HUES64 (cell line): ENCODE results near the gene ANOS1.

ENCODE experiments used
- H3K27ac ChIP-seq: 2 replicates; pipeline ENCODE4 v1.7.0; 2013; ENCODE audit warnings: low read depth, low read length, inconsistent platforms
- H3K27me3 ChIP-seq: 2 replicates; pipeline ENCODE4 v1.6.1; 2013; ENCODE audit warnings: mild to moderate bottlenecking, low read length; ENCODE audit not compliant: insufficient read depth
- H3K36me3 ChIP-seq: 2 replicates; pipeline ENCODE4 v1.6.1; 2013; ENCODE audit warnings: mild to moderate bottlenecking, low read length; ENCODE audit not compliant: insufficient read depth
- H3K4me1 ChIP-seq: 2 replicates; pipeline ENCODE4 v1.6.1; 2013; ENCODE audit warnings: mild to moderate bottlenecking, low read length, moderate library complexity; ENCODE audit not compliant: insufficient read depth
- H3K4me3 ChIP-seq: 2 replicates; pipeline ENCODE4 v1.5.1; 2013; ENCODE audit warnings: mild to moderate bottlenecking, low read length, moderate library complexity
- H3K9ac ChIP-seq: 2 replicates; pipeline ENCODE4 v1.6.1; 2013; ENCODE audit warnings: mild to moderate bottlenecking, low read depth, low read length
- H3K9me3 ChIP-seq: 2 replicates; pipeline ENCODE4 v1.6.1; 2013; ENCODE audit warnings: low read depth, low read length; ENCODE audit not compliant: insufficient read depth
- WGBS: fragments of 150-250, 120-280 bp; methylation state at CpG from one replicate; pipeline ENCODE4 v1.1.7; 2013; ENCODE audit warnings: missing lambda C conversion rate; 5-methylcytosine and 5-hydroxymethylcytosine counted together

ANOS1 gene

GRCh38 chrX:8672176-8672575 lies 59.8 kb downstream of the ANOS1 start:
- WGBS: 80% methylated on average over 2 of the region's 2 CpGs
- Histone ChIP-seq H3K9me3 (no peaks in the 10 kb centered on the region), H3K27ac (no peak overlapping the region), H3K4me3 (no peak overlapping the region), H3K27me3 (no peaks in the 10 kb centered on the region), H3K4me1 (peaks cover 15% of the 10 kb centered on the region; the same call in 1 of the 2 replicates), H3K9ac (no peak overlapping the region), H3K36me3 (no peaks in the 10 kb centered on the region)

- no peaks in the 10 kb centered on the region for H3K27me3 ChIP-seq
- WGBS: 64% methylated on average over 8 of the region's 8 CpGs
- no peak overlapping the region for H3K4me3 ChIP-seq
- H3K36me3 ChIP-seq: no peaks in the 10 kb centered on the region
- H3K9me3 ChIP-seq: no peaks in the 10 kb centered on the region
- H3K9ac ChIP-seq: no peak overlapping the region
- H3K27ac ChIP-seq: 0 out of 2 replicates have a peak overlapping the region, but pooled peaks have one; percentile 3
- peaks cover 15% of the 10 kb centered on the region; the same call in 1 of the 2 replicates for H3K4me1 ChIP-seq
Measured at GRCh38 chrX:8668813-8669212, 63.1 kb downstream of the ANOS1 start.

DNA sequence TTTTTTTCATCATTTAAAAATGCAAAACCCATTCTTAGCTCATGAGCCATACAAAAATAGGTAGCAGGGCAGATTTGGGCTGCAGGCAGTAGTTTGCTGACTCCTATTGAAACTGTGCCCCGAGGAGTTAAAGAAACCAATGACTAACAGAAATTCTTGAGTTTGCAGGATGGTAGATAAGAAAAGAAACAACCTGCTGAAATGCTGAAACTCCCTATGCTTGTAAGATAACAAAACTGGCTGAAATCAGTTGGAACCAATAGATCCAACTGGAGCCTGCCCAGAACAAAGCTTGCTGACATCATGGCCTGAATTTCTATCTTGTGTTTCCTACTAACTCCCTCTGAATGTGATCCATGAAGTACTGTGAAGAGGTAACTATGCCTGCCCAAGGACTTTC lies 68.6 kb downstream of the ANOS1 start:
- Histone ChIP-seq H3K36me3 (no peaks in the 10 kb centered on the region), H3K4me1 (peaks cover 5% of the 10 kb centered on the region; the same call in 1 of the 2 replicates), H3K9ac (no peak overlapping the region), H3K4me3 (no peak overlapping the region), H3K27ac (no peak overlapping the region), H3K9me3 (no peaks in the 10 kb centered on the region), H3K27me3 (no peaks in the 10 kb centered on the region)
- 67% methylated on average over 1 of the region's 1 CpG for WGBS

DNA sequence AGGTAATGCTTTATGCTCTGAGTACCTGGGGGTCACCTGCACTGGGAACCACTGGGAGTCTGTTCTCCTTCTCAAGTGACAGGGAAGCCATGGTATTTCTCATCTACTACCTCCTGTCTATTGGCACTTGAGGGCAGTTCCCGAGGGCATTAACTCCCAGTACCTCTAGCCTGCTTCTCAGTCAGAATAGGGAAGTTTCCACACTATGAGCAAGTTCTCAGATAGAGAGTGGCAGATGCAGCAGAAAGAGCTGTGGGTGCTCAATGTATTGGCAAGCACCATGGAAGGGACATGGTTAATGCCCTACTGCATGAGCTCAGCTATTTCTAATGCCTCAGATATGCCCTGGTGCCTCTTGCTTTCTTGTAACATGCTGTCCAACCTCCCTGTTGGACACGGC lies 74.1 kb downstream of the ANOS1 start:
- peaks cover 5% of the 10 kb centered on the region; the same call in 1 of the 2 replicates for H3K4me1 ChIP-seq
- H3K36me3 ChIP-seq: no peaks in the 10 kb centered on the region
- H3K9me3 ChIP-seq: no peaks in the 10 kb centered on the region
- H3K4me3 ChIP-seq: no peak overlapping the region
- H3K27ac ChIP-seq: no peak overlapping the region
- no peaks in the 10 kb centered on the region for H3K27me3 ChIP-seq
- 95% methylated on average over 1 of the region's 2 CpGs for WGBS
- H3K9ac ChIP-seq: no peak overlapping the region

DNA sequence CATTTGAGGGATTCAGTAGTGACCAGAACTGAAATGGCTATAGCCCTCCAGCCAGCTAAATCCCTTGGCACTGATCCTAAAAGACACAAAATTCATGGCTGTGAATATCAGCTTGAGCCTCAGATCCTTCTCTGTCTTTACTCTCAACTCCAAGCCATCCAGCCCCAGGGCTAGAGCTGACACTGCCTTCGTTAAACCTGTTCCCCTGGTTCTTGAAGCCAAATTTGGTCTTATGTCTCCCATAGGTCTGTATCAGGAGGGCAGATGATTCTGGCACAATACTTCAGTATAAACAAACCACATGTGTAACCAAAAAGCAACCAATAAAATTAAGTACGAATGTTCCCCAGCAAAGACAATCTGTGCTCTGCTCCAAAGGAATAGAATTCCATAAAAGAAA lies 78.0 kb downstream of the ANOS1 start:
- no peaks in the 10 kb centered on the region for H3K4me1 ChIP-seq
- no peaks in the 10 kb centered on the region for H3K9me3 ChIP-seq
- 87% methylated on average over 2 of the region's 2 CpGs for WGBS
- H3K36me3 ChIP-seq: no peaks in the 10 kb centered on the region
- H3K9ac ChIP-seq: no peak overlapping the region
- H3K27ac ChIP-seq: no peak overlapping the region
- H3K4me3 ChIP-seq: no peak overlapping the region
- no peaks in the 10 kb centered on the region for H3K27me3 ChIP-seq

- Histone ChIP-seq H3K27ac (no peak overlapping the region), H3K36me3 (no peaks in the 10 kb centered on the region), H3K4me1 (no peaks in the 10 kb centered on the region), H3K27me3 (no peaks in the 10 kb centered on the region), H3K9ac (no peak overlapping the region), H3K4me3 (no peak overlapping the region), H3K9me3 (no peaks in the 10 kb centered on the region)
Measured at GRCh38 chrX:8649969-8650368, 82.0 kb downstream of the ANOS1 start.

DNA sequence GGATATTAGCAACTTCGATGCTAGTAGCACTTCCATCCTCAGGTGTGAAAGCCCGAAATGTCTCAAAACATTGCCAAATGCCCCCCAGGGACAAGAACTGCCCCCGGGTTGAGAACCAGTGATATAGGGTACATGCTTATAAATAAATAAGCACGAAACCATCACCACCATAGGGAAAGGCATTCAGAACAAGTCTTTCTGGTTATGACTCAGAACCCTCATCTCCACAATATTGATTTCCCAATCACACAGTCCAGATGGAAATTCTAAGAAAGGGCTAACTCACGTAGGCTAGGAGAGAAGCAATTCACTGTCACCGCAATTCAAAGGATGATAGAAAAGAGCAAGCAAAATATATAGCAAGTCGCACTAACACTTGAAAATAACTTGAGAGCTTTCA lies 84.8 kb downstream of the ANOS1 start:
- 93% methylated on average over 4 of the region's 7 CpGs for WGBS
- peaks cover 16% of the 10 kb centered on the region for H3K4me1 ChIP-seq
- H3K9ac ChIP-seq: no peak overlapping the region
- no peaks in the 10 kb centered on the region for H3K36me3 ChIP-seq
- H3K4me3 ChIP-seq: no peak overlapping the region
- no peaks in the 10 kb centered on the region for H3K27me3 ChIP-seq
- no peak overlapping the region for H3K27ac ChIP-seq
- no peaks in the 10 kb centered on the region for H3K9me3 ChIP-seq

DNA sequence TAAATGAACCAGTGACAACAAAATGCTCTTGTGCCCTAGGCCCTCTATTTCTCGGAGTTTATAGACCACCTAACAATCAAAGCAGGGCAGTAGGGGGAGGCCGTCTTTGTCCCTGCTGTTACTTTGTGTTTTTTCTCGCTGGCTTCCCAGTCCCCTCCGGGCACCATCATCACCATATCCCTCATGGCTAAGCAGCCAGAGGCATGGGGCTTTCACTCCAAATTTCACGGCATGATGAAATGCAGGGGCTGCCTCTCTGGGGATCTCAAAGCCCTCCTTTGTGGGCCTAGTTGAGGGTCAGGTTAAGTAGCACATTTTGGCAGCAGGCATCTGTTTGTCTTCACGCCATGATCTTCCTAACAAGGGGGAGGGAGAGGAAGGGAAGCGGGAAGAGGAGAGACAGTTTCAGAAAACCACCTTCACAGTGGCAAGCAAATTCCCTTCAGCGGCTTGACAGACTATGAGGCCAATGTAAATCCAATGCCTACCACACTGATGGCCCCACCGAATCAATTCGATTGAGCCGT lies 91.9 kb downstream of the ANOS1 start:
- no peak overlapping the region for H3K4me3 ChIP-seq
- peak overlapping the region; percentile 51; the same call in 1 of the 2 replicates for H3K9ac ChIP-seq
- H3K4me1 ChIP-seq: peaks cover 34% of the 10 kb centered on the region
- 48% methylated on average over 10 of the region's 11 CpGs for WGBS
- no peaks in the 10 kb centered on the region for H3K27me3 ChIP-seq
- H3K36me3 ChIP-seq: no peaks in the 10 kb centered on the region
- H3K9me3 ChIP-seq: no peaks in the 10 kb centered on the region
- H3K27ac ChIP-seq: peak overlapping the region; percentile 63

- Histone ChIP-seq H3K4me1 (peaks cover 35% of the 10 kb centered on the region), H3K27me3 (no peaks in the 10 kb centered on the region), H3K9ac (no peak overlapping the region), H3K4me3 (no peak overlapping the region), H3K9me3 (no peaks in the 10 kb centered on the region), H3K27ac (no peak overlapping the region), H3K36me3 (no peaks in the 10 kb centered on the region)
Measured at GRCh38 chrX:8636497-8636896, 95.4 kb downstream of the ANOS1 start.

- Histone ChIP-seq H3K9me3 (no peaks in the 10 kb centered on the region), H3K4me3 (no peak overlapping the region)
- 91% methylated on average over 5 of the region's 5 CpGs for WGBS
Measured at GRCh38 chrX:8635812-8636211, 96.1 kb downstream of the ANOS1 start.

GRCh38 chrX:8632924-8633323 lies 99.0 kb downstream of the ANOS1 start:
- H3K4me1 ChIP-seq: peaks cover 18% of the 10 kb centered on the region
- H3K27ac ChIP-seq: peak overlapping the region; percentile 18; the same call in 1 of the 2 replicates
- H3K36me3 ChIP-seq: 0 out of 2 replicates have a peak, but pooled peaks cover 2% of the 10 kb centered on the region
- no peak overlapping the region for H3K4me3 ChIP-seq
- 59% methylated on average over 6 of the region's 7 CpGs for WGBS
- H3K9me3 ChIP-seq: no peaks in the 10 kb centered on the region
- no peaks in the 10 kb centered on the region for H3K27me3 ChIP-seq
- no peak overlapping the region for H3K9ac ChIP-seq

More at GRCh38 chrX:8635812-8636211, 96.1 kb downstream of the ANOS1 start:
- H3K4me1 ChIP-seq: peaks cover 30% of the 10 kb centered on the region
- H3K27ac ChIP-seq: no peak overlapping the region
- H3K27me3 ChIP-seq: no peaks in the 10 kb centered on the region
- 0 out of 2 replicates have a peak, but pooled peaks cover 2% of the 10 kb centered on the region for H3K36me3 ChIP-seq
- no peak overlapping the region for H3K9ac ChIP-seq

- H3K4me1 ChIP-seq: peaks cover 18% of the 10 kb centered on the region
- H3K27ac ChIP-seq: no peak overlapping the region
- over 99% methylated on average over 6 of the region's 7 CpGs for WGBS
- no peaks in the 10 kb centered on the region for H3K27me3 ChIP-seq
- no peak overlapping the region for H3K4me3 ChIP-seq
- H3K36me3 ChIP-seq: 0 out of 2 replicates have a peak, but pooled peaks cover 2% of the 10 kb centered on the region
- no peak overlapping the region for H3K9ac ChIP-seq
- H3K9me3 ChIP-seq: no peaks in the 10 kb centered on the region
Measured at GRCh38 chrX:8629871-8630270, 102.1 kb downstream of the ANOS1 start.
